Measurements from ENCODE around the gene CYLD.
A peak's percentile ranks its signal among the peaks of the same experiment; 100 is the strongest.

The CYLD gene

DNA sequence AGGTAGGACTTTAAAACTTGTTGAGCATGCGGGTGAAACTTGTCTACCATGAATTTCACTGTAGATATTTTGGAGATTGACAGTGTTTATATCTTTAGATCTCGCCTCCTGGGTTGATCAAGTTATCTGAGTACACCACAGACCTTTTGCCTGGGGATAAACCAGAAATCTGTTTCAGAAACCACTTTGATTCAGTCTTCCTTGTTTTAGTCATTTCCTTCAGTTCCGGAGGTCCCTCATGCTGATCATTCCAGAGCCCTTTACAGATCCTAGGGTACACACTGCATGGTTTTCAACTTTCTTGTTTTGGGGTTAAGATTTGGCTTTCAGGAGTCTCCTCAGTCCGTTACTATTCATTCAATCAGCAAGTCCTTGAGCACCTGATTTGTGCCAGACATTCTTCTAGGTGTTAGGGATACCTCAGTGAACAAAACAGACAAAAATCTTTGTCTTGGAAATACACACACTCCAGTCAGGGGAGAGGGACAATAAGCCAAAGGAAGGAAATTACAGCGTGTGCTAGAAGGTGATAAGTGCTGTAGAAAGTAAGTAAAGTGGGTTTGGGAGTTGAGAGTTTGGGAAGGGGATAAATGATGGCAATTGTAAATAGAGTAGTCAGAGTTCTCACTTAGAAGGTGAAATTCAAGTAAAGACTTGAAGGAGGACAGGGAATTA, 36.3 kb upstream of the CYLD start:
- no peak overlapping the region for H2AK5ac ChIP-seq (ENCODE audit: low read length)
- H3K27ac ChIP-seq (ENCODE audit: low read depth, low read length): no peak overlapping the region
- H4K91ac ChIP-seq (ENCODE audit: low read depth, low read length): no peak overlapping the region
- WGBS (ENCODE audit: extremely low coverage, insufficient coverage, insufficient read length): 100% methylated on average over 1 of the region's 5 CpGs
- no peak overlapping the region for H3K4me2 ChIP-seq (ENCODE audit: low read length)
- no peaks in the 10 kb centered on the region for H3K79me2 ChIP-seq (ENCODE audit: control insufficient read depth, insufficient read depth, low read length, poor library complexity)
- no peak overlapping the region for H4K8ac ChIP-seq (ENCODE audit: low read depth, low read length)
- no peaks in the 10 kb centered on the region for H3K36me3 ChIP-seq (ENCODE audit: control insufficient read depth in 1 of 2, insufficient read depth in 2 of 2, low read length in 2 of 2)
- H4K12ac ChIP-seq (ENCODE audit: low read depth, low read length): no peak overlapping the region
- H3K18ac ChIP-seq (ENCODE audit: low read length): no peak overlapping the region
- H3K27me3 ChIP-seq (ENCODE audit: insufficient read depth, low read length): no peaks in the 10 kb centered on the region
- H3K4me3 ChIP-seq (ENCODE audit: low read depth, low read length): no peak overlapping the region
- H3K9me3 ChIP-seq (ENCODE audit: insufficient read depth, low read depth, low read length): peaks cover 4% of the 10 kb centered on the region
- H2BK5ac ChIP-seq (ENCODE audit: low read depth, low read length, poor library complexity): no peak overlapping the region
- H3K9ac ChIP-seq (ENCODE audit: low read length): no peak overlapping the region
- H3K79me1 ChIP-seq (ENCODE audit: low read length): no peaks in the 10 kb centered on the region
- peaks cover 0 to 2% of the 10 kb centered on the region in 2 experiments for H3K4me1 ChIP-seq (ENCODE audit: control insufficient read depth in 1 of 2, insufficient read depth in 2 of 2, low read length in 2 of 2)
- no peak overlapping the region for H3K4ac ChIP-seq (ENCODE audit: low read depth, low read length)
- H2BK12ac ChIP-seq (ENCODE audit: low read length): no peak overlapping the region
- no peak overlapping the region for H3K23ac ChIP-seq (ENCODE audit: low read length)
- H3K14ac ChIP-seq (ENCODE audit: low read length): no peak overlapping the region
- H2BK120ac ChIP-seq (ENCODE audit: insufficient read depth, low read length, poor library complexity): no peak overlapping the region
- H2AFZ ChIP-seq (ENCODE audit: insufficient read depth, low read length, poor library complexity): no peak overlapping the region
- peak in 1 of 2 donors; percentile 24 for DNase-seq

DNA sequence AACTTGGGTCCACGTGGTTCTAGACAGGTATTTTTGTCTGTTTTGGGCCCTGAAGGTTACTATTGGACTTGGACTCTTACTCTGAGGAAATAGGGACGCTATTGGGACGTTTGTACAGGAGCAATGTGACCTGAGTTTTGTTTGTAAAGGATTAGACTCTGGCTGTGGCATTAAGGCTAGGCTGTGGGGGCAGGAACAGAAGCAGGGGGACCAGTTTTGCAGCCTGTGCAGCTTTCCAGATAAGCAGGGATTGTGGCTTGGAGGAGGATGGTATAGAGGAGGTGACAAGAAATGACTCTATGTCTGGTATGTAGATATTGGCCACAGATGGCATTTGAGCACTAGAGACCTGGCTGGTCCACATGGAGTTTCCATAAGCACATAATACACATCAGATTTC, 35.6 kb upstream of the CYLD start:
- DNase-seq: no peak
- H3K9ac ChIP-seq (ENCODE audit: low read length): no peak overlapping the region

DNA sequence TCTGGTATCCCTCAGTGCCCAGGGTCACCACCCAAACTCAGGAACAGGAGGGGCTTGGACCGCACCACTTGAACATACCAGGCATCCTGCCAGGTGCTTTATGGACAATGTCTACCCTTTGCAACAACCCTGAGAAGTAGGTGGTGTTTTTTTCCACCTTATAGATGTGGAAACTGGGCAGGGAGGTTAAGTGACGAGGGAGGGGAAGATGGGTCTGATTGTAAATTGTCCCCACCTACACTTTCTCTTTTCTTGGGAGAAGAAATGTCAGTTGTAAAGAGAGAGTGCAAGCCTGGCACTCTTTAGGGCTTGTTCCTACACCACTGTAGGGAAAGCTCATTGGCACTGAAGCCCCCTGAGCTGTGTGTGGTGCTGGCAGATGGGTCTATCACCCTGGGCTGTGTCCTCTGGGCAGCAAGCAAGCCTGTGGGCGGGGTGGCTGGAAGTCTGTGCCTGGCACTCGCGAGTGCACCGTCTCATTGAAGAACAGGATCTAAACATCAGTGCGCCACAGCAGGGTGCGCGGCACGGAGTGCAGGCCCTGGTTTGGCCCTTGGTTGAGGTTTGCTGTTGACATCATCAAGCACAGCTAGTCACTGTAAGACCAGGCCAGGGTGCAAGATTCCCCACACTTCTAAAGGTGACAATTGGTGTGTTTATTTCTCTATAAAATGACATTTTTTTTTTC, 33.4 kb upstream of the CYLD start:
- Histone ChIP-seq H3K9ac (ENCODE audit: low read length) (no peak overlapping the region), H3K9me3 (ENCODE audit: insufficient read depth, low read depth, low read length) (peaks cover 6% of the 10 kb centered on the region), H2BK12ac (ENCODE audit: low read length) (no peak overlapping the region), H3K4ac (ENCODE audit: low read depth, low read length) (no peak overlapping the region), H4K91ac (ENCODE audit: low read depth, low read length) (no peak overlapping the region), H4K12ac (ENCODE audit: low read depth, low read length) (no peak overlapping the region), H3K27me3 (ENCODE audit: insufficient read depth, low read length) (no peaks in the 10 kb centered on the region), H3K4me2 (ENCODE audit: low read length) (no peak overlapping the region), H3K36me3 (ENCODE audit: control insufficient read depth in 1 of 2, insufficient read depth in 2 of 2, low read length in 2 of 2) (no peaks in the 10 kb centered on the region), H3K79me2 (ENCODE audit: control insufficient read depth, insufficient read depth, low read length, poor library complexity) (no peaks in the 10 kb centered on the region), H2AK5ac (ENCODE audit: low read length) (no peak overlapping the region), H3K27ac (ENCODE audit: low read depth, low read length) (no peak overlapping the region), H2AFZ (ENCODE audit: insufficient read depth, low read length, poor library complexity) (no peak overlapping the region), H3K14ac (ENCODE audit: low read length) (no peak overlapping the region), H3K18ac (ENCODE audit: low read length) (no peak overlapping the region), H3K23ac (ENCODE audit: low read length) (peak overlapping the region; percentile 61), H3K4me3 (ENCODE audit: low read depth, low read length) (peak overlapping the region; percentile 23), H3K79me1 (ENCODE audit: low read length) (no peaks in the 10 kb centered on the region), H2BK120ac (ENCODE audit: insufficient read depth, low read length, poor library complexity) (no peak overlapping the region), H2BK5ac (ENCODE audit: low read depth, low read length, poor library complexity) (no peak overlapping the region), H4K8ac (ENCODE audit: low read depth, low read length) (no peak overlapping the region), H3K4me1 (ENCODE audit: control insufficient read depth in 1 of 2, insufficient read depth in 2 of 2, low read length in 2 of 2) (peaks cover 0 to 2% of the 10 kb centered on the region in 2 experiments)
- WGBS (ENCODE audit: extremely low coverage, insufficient coverage, insufficient read length): no CpG with 5 or more reads among the region's 10 CpGs
- DNase-seq: no peak

More for the DNA sequence above, 35.6 kb upstream of the CYLD start:
- Histone ChIP-seq H3K23ac (ENCODE audit: low read length) (no peak overlapping the region), H2BK12ac (ENCODE audit: low read length) (no peak overlapping the region), H3K4me2 (ENCODE audit: low read length) (no peak overlapping the region), H3K79me1 (ENCODE audit: low read length) (no peaks in the 10 kb centered on the region), H2AK5ac (ENCODE audit: low read length) (no peak overlapping the region), H4K8ac (ENCODE audit: low read depth, low read length) (no peak overlapping the region), H3K18ac (ENCODE audit: low read length) (no peak overlapping the region), H4K91ac (ENCODE audit: low read depth, low read length) (no peak overlapping the region), H3K36me3 (ENCODE audit: control insufficient read depth in 1 of 2, insufficient read depth in 2 of 2, low read length in 2 of 2) (no peaks in the 10 kb centered on the region), H2BK120ac (ENCODE audit: insufficient read depth, low read length, poor library complexity) (no peak overlapping the region), H2AFZ (ENCODE audit: insufficient read depth, low read length, poor library complexity) (no peak overlapping the region), H3K4me3 (ENCODE audit: low read depth, low read length) (no peak overlapping the region), H3K4ac (ENCODE audit: low read depth, low read length) (no peak overlapping the region), H3K27ac (ENCODE audit: low read depth, low read length) (no peak overlapping the region), H3K9me3 (ENCODE audit: insufficient read depth, low read depth, low read length) (peaks cover 6% of the 10 kb centered on the region), H3K4me1 (ENCODE audit: control insufficient read depth in 1 of 2, insufficient read depth in 2 of 2, low read length in 2 of 2) (peaks cover 0 to 2% of the 10 kb centered on the region in 2 experiments), H3K27me3 (ENCODE audit: insufficient read depth, low read length) (no peaks in the 10 kb centered on the region), H4K12ac (ENCODE audit: low read depth, low read length) (no peak overlapping the region), H3K79me2 (ENCODE audit: control insufficient read depth, insufficient read depth, low read length, poor library complexity) (no peaks in the 10 kb centered on the region), H2BK5ac (ENCODE audit: low read depth, low read length, poor library complexity) (no peak overlapping the region), H3K14ac (ENCODE audit: low read length) (no peak overlapping the region)
- no CpG with 5 or more reads among the region's 3 CpGs for WGBS (ENCODE audit: extremely low coverage, insufficient coverage, insufficient read length)

DNA sequence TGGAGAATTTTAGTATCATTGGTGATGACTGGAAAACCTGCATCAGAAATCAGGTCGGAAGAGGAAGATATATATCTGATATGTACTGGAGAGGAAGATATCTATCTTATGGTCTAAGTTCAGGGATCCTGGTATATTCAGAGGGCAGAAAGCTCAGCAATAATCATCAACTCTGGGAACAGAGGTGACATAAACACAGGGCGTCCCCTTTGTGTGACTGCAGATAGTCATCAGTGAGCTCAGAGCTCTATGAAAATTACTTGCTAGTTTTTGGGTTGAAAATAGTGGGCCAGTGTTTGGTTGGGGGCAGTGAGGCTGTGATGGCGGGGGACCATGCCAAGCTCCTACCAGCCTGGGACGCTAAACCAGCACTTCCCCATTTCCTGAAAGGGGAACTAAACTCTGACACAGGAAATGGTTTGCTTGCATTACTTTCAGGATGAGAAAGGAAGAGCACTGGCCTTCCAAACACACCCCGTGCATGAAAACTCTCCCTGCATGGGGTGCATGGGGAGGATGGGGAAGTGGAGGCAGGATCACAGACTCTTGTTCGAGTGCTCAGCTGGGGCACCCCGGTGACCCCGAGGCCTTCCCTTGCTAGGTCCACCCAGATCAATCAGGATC, 32.7 kb upstream of the CYLD start:
- no peaks in the 10 kb centered on the region for H3K79me2 ChIP-seq (ENCODE audit: control insufficient read depth, insufficient read depth, low read length, poor library complexity)
- no peak overlapping the region for H3K4me3 ChIP-seq (ENCODE audit: low read depth, low read length)
- H2BK5ac ChIP-seq (ENCODE audit: low read depth, low read length, poor library complexity): no peak overlapping the region
- no peaks in the 10 kb centered on the region for H3K79me1 ChIP-seq (ENCODE audit: low read length)
- peaks cover 4% of the 10 kb centered on the region for H3K9me3 ChIP-seq (ENCODE audit: insufficient read depth, low read depth, low read length)
- H2BK120ac ChIP-seq (ENCODE audit: insufficient read depth, low read length, poor library complexity): no peak overlapping the region
- H2BK12ac ChIP-seq (ENCODE audit: low read length): no peak overlapping the region
- H4K12ac ChIP-seq (ENCODE audit: low read depth, low read length): no peak overlapping the region
- no peak overlapping the region for H3K9ac ChIP-seq (ENCODE audit: low read length)
- H3K4ac ChIP-seq (ENCODE audit: low read depth, low read length): no peak overlapping the region
- no peak overlapping the region for H2AK5ac ChIP-seq (ENCODE audit: low read length)
- H3K23ac ChIP-seq (ENCODE audit: low read length): no peak overlapping the region
- H3K4me2 ChIP-seq (ENCODE audit: low read length): no peak overlapping the region
- DNase-seq: no peak
- no peak overlapping the region for H4K91ac ChIP-seq (ENCODE audit: low read depth, low read length)
- no peak overlapping the region for H2AFZ ChIP-seq (ENCODE audit: insufficient read depth, low read length, poor library complexity)
- H3K27me3 ChIP-seq (ENCODE audit: insufficient read depth, low read length): no peaks in the 10 kb centered on the region
- H3K36me3 ChIP-seq (ENCODE audit: control insufficient read depth in 1 of 2, insufficient read depth in 2 of 2, low read length in 2 of 2): no peaks in the 10 kb centered on the region
- H3K27ac ChIP-seq (ENCODE audit: low read depth, low read length): no peak overlapping the region
- peaks cover 0 to 2% of the 10 kb centered on the region in 2 experiments for H3K4me1 ChIP-seq (ENCODE audit: control insufficient read depth in 1 of 2, insufficient read depth in 2 of 2, low read length in 2 of 2)
- no CpG with 5 or more reads among the region's 8 CpGs for WGBS (ENCODE audit: extremely low coverage, insufficient coverage, insufficient read length)
- no peak overlapping the region for H3K14ac ChIP-seq (ENCODE audit: low read length)
- no peak overlapping the region for H3K18ac ChIP-seq (ENCODE audit: low read length)
- no peak overlapping the region for H4K8ac ChIP-seq (ENCODE audit: low read depth, low read length)

All from trophoblast cell (in vitro differentiated cells and primary cell).